IPS-18c (cell line): ENCODE data around the gene SYT14.
"Not testable (repeated sequence)": the region's sequence is repeated elsewhere in the genome, so short reads cannot be mapped to it uniquely, and the experiment has no call there.

Experiments used
- H3K4me3 ChIP-seq: 2 replicates; pipeline ENCODE4 v1.7.0; 2013; ENCODE audit warnings: low read depth, mild to moderate bottlenecking, low read length, moderate library complexity; ENCODE audit not compliant: insufficient read depth
- H3K9me3 ChIP-seq: one replicate; pipeline ENCODE4 v1.6.1; 2013; ENCODE audit warnings: mild to moderate bottlenecking, low read length, moderate library complexity; ENCODE audit not compliant: control insufficient read depth, insufficient read depth

Gene SYT14

DNA sequence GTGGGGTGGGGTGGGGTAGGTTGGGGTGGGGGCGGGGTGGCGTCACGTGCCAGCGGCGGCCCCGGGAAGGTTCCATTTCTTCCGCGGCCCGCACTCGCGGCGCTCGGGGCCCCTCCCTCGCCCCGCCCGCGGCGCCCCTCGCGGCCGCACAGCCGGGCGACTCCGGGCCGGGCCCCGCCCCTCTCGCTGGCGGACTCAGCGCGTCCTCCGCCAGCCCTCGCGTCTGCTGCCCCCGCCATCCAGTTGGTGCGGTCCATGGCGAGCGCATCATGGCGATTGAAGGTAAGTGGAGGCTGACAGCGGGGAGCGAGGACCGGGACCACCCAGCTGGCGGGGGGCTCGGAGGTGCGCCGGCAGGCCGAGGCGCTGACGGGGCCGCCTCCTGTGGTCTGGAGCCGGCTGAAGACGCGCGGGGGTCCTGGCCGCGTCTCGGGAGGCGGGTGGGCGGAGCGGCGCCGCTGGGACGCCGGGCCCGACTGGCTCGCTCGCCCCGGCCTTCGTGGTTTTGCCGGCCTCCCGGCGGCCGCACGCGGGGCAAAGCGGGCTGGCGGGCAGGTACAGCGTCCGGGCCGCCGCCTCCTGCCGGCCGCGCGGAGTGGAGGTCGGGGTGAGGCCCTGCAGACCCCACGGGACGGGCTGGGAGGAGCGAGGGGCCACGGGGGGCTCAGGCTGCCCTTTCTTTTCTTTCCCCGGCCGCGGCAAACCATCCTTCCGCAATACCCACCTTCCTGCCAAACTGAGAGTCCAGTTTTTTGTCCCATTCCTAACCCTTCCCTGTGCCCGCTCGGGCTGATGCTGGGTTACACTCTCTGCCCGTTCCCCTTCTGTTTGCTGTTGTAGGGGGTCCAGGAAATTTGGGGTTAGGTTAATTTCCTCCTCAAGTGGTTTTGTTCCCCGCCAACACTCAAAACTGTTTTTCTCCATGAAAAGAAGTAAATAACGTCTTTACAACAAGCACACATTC is at the start of gene SYT14:
Gene SYT14, plus strand, starts transcription at position 222 of the 964 bp plus-strand sequence. Its CDS starts 48 bp downstream, at position 270.
- peak within 1 kb of the TSS; percentile 81 for H3K4me3 ChIP-seq
- no peaks in the 10 kb centered on the region for H3K9me3 ChIP-seq

DNA sequence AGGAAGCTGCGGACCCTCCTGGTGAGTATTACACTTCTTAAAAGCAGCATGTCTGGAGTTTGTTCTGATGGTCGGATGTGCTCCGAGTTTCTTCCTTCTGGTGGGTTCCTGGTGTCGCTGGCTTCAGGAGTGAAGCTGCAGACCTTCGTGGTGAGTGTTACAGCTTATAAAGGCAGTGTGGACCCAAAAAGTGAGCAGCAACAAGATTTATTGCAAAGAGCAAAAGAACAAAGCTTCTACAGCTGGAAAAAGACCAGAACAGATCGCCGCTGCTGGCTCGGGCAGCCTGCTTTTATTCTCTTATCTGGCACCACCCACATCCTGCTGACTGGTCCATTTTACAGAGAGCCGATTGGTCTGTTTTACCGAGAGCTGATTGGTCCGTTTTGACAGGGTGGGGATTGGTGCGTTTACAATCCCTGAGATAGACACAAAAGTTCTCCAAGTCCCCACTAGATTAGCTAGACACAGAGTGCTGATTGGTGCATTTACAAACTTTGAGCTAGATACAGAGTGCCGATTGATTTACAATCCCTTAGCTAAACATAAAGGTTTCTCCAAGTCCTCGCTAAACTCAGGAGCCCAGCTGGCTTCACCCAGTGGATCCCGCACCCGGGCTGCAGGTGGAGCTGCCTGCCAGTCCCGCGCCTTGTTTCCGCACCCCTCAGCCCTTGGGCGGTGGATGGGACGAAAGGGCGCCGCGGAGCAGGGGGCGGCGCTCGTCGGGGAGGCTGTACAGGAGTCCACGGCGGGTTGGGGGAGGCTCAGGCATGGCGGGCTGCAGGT is 49.5 kb upstream of the SYT14 start:
- H3K4me3 ChIP-seq, H3K9me3 ChIP-seq: not testable (repeated sequence)

DNA sequence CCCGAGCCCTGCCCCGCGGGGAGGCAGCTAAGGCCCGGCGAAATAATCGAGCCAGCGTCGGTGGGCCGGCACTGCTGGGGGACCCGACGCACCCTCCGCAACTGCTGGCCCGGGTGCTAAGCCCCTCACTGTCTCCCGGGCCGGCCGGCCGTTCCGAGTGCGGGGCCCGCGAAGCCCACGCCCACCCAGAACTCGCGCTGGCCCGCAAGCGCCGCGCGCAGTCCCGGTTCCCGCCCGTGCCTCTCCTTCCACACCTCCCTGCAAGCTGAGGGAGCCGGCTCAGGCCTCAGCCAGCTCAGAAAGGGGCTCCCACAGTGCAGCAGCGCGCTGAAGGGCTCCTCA is 49.0 kb upstream of the SYT14 start:
- Histone ChIP-seq H3K4me3 (no peak overlapping the region), H3K9me3 (no peaks in the 10 kb centered on the region)

DNA sequence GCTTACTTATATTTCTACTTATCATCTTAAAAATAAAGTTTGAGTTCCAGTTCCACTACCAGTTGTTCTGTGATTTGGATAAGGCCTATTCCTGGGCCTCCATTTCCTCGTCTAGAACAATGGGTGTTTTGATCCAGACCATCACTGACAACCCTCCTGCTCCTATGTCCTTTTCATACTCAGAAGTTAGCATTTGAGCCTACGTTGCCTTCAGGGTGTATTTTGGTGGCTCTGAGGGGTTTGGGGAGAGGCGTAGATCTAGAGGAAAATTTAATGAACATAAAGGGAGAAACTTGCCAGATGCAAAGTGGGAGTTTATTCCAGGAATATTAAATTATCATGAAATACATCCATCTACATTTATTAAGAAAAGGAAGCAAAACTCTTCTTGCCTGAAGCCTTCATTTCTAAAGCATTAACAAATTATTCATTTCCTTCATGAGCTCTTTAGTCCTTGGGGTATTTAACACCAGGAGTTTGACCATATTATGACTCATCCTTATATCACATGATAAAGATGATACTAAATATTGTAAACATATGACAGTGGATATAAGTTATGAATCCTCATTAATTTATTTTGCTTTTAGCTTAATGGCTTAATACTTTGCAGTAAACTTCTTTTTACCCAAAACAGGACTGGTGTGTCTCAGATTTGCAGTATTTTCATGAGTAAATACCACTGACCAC is 47.2 kb upstream of the SYT14 start:
- Histone ChIP-seq H3K9me3 (no peaks in the 10 kb centered on the region), H3K4me3 (no peak overlapping the region)

DNA sequence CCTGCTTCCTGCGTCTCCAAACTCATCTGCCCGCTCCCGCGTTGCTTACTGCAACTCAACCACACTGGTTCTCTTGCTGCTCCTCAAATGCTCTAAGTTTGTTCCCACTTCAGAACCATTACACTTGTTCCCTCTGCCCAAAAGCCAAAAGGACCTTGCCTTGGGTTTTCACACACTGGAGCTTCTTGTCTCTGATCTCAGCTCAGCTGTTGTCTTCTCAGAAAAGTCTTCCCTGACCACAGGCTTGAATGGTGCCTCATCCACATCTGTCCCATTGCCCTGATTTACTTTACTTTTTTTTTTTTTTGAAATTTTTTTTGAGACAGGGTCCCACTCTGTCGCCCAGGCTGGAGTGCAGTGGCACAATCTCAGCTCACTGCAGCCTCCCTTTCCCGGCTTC is 44.3 kb upstream of the SYT14 start:
- H3K4me3 ChIP-seq, result no peak overlapping the region
- H3K9me3 ChIP-seq, result no peaks in the 10 kb centered on the region

DNA sequence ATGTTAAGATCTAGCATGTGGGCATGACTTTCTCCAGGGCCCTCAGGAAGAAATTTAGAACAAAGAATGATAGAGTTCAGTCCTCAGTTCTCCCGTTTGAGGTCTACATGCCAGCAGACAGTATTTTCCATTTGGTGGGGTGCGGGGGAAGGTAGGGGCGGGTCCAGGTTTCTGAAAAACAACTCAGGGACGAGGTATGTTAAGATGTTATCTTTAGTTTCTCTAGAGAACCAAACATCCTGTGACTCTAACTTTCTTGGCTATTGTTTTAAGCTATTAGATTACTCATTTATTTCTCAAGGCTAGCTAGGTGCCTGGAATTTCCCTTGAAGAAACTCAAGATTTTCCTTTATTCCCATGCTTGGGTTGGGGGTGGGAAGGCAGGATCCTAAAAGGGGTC is 42.3 kb upstream of the SYT14 start:
- no peaks in the 10 kb centered on the region for H3K9me3 ChIP-seq

DNA sequence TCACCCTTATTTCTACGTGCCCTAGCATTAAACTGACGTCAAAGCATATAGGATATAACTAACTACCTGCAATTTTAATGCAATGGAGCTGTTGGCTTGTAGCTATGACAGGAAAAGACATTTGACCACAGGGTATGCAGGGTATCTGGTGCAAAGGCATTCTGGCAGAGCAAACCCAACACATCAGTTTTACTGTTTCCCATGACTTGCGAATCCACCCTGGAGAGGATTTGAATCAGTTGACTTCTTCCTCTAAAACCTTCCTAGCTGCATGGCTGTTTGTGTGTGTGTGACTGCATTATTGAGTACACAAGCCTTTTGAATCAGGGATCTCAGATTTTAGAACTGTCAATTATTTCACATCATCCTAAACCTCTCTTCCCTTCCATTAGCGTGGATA is 41.7 kb upstream of the SYT14 start:
- H3K4me3 ChIP-seq, result no peak overlapping the region
- H3K9me3 ChIP-seq, result no peaks in the 10 kb centered on the region

More for the DNA sequence above, 42.3 kb upstream of the SYT14 start:
- no peak overlapping the region for H3K4me3 ChIP-seq

DNA sequence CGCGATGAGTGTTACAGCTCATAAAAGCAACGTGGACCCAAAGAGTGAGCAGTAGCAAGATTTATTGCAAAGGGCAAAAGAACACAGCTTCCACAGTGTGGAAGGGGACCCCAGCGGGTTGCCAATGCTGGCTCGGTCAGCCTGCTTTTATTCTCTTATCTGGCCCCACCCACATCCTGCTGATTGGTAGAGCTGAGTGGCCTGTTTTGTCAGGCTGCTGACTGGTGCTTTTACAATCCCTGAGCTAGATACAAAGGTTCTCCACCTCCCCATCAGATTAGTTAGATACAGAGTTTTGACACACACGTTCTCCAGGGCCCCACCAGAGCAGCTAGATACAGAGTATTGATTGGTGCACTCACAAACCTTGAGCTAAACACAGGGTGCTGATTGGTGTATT is 39.7 kb upstream of the SYT14 start:
- not testable (repeated sequence) for H3K4me3 ChIP-seq, H3K9me3 ChIP-seq

DNA sequence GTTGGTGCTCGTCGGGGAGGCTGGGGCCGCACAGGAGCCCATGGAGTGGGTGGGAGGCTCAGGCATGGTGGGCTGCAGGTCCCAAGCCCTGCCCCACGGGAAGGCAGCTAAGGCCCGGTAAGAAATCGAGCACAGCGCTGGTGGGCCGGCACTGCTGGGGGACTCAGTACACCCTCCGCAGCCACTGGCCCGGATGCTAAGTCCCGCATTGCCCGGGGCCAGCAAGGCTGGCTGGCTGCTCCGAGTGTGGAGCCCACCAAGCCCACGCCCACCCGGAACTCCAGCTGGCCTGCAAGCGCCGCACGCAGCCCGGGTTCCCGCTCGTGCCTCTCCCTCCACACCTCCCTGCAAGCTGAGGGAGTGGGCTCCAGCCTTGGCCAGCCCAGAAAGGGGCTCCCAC is 39.2 kb upstream of the SYT14 start:
- H3K9me3 ChIP-seq, H3K4me3 ChIP-seq: not testable (repeated sequence)

DNA sequence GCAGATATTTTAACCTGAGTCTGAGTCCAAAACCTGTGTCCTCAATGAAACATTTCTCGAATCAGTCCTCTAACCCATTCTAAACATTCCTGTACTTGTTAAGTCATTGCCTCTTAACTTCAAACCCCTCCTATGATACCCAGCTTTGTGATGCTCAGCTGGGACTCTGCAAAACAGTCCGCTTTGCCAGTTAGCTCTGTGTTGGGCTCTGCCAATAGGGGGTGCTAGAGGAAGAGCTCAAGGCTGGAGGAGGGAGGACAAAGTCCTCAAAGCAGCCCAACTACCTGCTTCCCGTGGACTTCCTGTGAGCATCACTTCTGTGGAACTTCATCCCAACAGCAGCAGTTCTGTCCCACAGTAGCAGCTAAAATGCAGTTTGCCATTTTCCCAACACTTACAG is 38.1 kb upstream of the SYT14 start:
- H3K9me3 ChIP-seq, result no peaks in the 10 kb centered on the region
- no peak overlapping the region for H3K4me3 ChIP-seq

DNA sequence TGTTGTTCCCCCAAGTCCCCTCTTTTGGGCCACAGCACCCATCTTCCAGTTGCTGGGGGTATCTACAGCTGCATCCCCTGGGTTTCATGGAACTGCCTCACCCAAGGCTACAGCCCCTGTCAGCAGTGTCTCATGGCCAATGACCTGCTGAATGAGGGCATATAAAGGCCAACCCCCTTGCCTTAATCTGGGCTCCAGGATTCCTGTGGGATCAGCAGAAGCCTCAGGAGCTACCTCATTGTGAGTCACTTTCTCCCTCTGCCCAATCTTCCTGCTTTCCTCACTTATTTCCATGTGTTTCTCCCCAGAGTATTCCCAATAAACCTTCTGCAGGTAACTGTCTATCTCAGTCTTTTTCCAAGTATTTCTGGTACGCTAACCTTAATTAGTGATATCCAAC is 37.3 kb upstream of the SYT14 start:
- H3K4me3 ChIP-seq, result no peak overlapping the region

DNA sequence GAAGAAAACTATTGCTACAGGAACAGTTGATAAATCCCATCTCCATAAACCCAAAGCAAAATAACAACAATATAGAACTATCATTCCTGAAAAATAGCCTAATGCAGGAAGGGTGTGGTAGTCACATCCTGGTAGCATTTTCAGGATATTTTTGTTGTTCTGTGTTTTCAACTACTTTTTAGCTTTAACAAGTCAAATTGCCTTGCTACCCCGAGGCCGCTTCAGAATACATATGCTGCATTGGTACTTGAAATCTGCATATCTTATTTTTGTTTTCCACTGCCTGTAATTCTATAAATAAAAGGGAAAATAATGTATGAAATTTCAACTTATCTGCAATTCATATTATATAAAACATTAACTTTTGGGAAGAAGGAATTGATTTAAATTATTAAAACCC is 36.8 kb upstream of the SYT14 start:
- no peak overlapping the region for H3K4me3 ChIP-seq
- H3K9me3 ChIP-seq, result no peaks in the 10 kb centered on the region

More for the DNA sequence above, 37.3 kb upstream of the SYT14 start:
- H3K9me3 ChIP-seq, result no peaks in the 10 kb centered on the region

DNA sequence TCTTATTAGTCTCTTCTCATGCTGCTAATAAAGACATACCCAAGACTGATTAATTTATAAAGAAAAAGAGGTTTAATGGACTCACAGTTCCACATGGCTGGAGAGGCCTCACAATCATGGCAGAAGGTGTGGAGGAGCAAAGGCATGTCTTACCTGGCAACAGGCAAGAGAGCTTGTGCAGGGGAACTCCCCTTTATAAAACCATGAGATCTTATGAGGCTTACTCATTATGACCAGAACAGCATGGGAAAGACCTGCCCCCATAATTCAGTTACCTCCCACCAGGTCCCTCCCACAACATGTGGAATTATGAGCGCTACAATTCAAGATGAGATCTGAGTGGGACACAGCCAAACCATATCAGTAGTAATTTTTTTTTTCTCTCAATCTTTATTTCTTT is 33.2 kb upstream of the SYT14 start:
- H3K9me3 ChIP-seq, H3K4me3 ChIP-seq: not testable (repeated sequence)

DNA sequence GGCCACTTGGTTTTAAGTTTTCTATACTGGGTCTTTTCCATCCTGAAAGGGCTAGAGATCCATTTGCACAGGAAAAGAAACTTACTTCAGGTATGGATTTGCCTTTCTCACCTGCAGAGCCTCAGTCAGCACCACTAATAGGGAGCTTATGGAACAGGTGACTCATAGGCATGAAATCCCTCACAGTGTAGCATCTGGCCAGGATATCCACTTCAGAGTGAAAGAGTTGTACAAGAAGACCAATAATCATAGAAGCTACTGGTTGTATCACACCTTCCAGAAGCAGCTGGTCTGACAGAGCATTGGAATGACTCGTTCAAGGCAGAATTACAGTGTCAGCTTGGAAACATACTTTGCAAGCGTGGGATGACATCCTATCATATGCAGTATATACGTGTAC is 26.3 kb upstream of the SYT14 start:
- Histone ChIP-seq H3K4me3 (no peak overlapping the region), H3K9me3 (no peaks in the 10 kb centered on the region)

DNA sequence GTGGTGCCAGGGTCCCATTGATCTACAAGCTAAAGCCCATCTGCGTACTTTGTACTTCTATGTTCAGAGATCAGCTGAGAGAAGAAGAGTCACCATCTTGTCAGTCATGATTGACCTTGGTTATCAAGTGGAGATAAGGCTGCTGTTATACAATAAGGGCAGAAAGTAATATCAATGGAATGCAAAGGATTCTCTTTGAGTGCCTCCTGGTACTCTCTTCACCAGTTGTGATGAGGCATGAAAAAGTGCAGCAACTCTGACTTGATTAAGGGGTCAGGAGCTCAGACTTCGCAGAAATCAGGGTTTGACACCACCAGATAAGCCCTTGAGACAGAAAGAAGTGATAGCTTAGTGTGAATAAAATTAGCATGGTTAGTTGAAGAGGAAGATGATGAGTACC is 25.7 kb upstream of the SYT14 start:
- Histone ChIP-seq H3K9me3 (no peaks in the 10 kb centered on the region), H3K4me3 (no peak overlapping the region)

DNA sequence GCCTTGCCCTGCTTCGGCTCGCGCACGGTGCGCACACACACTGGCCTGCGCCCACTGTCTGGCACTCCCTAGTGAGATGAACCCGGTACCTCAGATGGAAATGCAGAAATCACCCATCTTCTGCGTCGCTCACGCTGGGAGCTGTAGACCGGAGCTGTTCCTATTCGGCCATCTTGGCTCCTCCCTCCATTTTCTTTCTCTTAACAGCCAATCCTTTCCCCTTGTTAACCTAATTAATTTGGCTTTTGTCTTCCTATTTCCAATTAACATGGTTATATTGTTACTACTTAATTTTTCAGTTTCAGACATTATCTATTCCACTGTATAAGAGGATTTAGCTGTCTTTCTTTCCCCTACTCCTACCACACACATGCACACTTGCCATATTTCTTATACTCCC is 18.4 kb upstream of the SYT14 start:
- not testable (repeated sequence) for H3K9me3 ChIP-seq, H3K4me3 ChIP-seq

DNA sequence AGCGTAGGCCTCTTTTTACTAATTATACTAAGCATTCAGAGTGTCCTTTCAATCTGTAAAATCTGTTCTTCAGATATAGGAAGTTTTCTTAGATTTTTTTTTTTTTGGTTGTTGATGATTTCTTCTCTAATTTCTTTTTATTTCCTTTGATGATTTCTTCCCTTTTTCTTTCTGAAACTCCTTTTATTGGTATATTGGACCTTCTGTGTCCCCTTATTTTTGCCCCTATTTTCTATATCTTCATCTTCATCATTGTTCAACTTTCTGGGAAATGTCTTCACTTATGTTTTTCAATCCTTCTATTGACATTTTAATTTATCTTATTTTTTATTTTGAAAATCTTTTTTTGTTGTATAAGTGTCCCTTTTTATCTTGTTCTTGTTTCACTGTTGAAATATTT is 17.2 kb upstream of the SYT14 start:
- no peak overlapping the region for H3K4me3 ChIP-seq
- no peaks in the 10 kb centered on the region for H3K9me3 ChIP-seq

DNA sequence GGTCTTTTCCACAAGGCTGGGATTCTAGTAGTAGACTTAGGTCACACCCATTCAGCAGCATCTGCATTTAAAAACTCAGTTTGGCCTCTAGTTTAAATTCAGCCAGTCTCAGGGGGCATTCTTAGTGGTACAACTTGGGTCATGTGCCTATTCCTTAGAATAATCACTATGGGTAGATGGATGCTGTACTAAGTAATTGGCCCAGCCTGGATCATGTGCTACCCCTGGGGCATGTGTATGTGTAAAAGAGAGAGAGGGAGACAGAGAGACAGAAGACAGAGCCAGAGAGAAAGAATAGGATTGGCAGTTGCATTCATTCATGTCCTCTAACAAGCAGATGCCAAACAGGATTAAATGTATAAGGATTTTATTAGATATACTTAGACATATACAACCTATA is 13.6 kb upstream of the SYT14 start:
- H3K4me3 ChIP-seq, result no peak overlapping the region
- no peaks in the 10 kb centered on the region for H3K9me3 ChIP-seq
